ENCODE results near the gene ISYNA1.

GRCh38 chr19:18476507-18477041 lies 38.6 kb upstream of the ISYNA1 start:
- TF ChIP-seq EZH2phosphoT487 (IDR thresholded peaks at IDR 0.05), result no peak
- TF ChIP-seq, protein P1, sequence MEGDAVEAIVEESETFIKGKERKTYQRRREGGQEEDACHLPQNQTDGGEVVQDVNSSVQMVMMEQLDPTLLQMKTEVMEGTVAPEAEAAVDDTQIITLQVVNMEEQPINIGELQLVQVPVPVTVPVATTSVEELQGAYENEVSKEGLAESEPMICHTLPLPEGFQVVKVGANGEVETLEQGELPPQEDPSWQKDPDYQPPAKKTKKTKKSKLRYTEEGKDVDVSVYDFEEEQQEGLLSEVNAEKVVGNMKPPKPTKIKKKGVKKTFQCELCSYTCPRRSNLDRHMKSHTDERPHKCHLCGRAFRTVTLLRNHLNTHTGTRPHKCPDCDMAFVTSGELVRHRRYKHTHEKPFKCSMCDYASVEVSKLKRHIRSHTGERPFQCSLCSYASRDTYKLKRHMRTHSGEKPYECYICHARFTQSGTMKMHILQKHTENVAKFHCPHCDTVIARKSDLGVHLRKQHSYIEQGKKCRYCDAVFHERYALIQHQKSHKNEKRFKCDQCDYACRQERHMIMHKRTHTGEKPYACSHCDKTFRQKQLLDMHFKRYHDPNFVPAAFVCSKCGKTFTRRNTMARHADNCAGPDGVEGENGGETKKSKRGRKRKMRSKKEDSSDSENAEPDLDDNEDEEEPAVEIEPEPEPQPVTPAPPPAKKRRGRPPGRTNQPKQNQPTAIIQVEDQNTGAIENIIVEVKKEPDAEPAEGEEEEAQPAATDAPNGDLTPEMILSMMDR (IDR thresholded peaks at IDR 0.05), result no peak
- no peak for TF ChIP-seq EZH2 (IDR thresholded peaks at IDR 0.05)
